H1 (cell line): ENCODE results near the gene JPT1. TPM values are rescaled to one million over a fixed set of nuclear protein-coding genes. Genes with fewer than 3 reads are reported as not detected.

Source experiments
- CTCF ChIA-PET: fragments of 300-600 bp; sonication (Branson Sonifier 250); formaldehyde crosslinking; loops from one replicate; lab custom pipeline; 2021; ENCODE audit not compliant: partially characterized antibody; lab: Charles Lee
- POLR2A ChIA-PET: fragments of 300-600 bp; sonication (Branson Sonifier 250); formaldehyde crosslinking; loops from one replicate; lab custom pipeline; 2021; ENCODE audit warnings: inconsistent platforms; ENCODE audit not compliant: partially characterized antibody; lab: Charles Lee
- DNase-seq, 2 experiments: peaks; one replicate each; pipeline versions ENCODE4 v3.0.0 to v3.0.0-alpha.2; 2010 to 2022; ENCODE audit warnings: low spot score in 2 of 2, low read depth in 1 of 2, mixed read lengths in 1 of 2
- FAIRE-seq: peaks from 2 replicates; lab custom pipeline; 2011; peaks lifted over from hg19 to GRCh38; lab: Jason Lieb, UNC
- H2AFZ ChIP-seq: 2 replicates; pipeline ENCODE4 v1.8.1; 2012; ENCODE audit warnings: low read length, inconsistent platforms
- H2AK5ac ChIP-seq: 2 replicates; pipeline ENCODE4 v1.6.1; 2013; ENCODE audit warnings: low read depth, low read length
- H2BK120ac ChIP-seq: replicated peaks from 2 replicates; pipeline ENCODE3; 2013; ENCODE audit warnings: low read depth, low read length, inconsistent platforms
- H2BK12ac ChIP-seq: 2 replicates; pipeline ENCODE4 v1.6.1; 2013; ENCODE audit warnings: low read depth, low read length
- H2BK15ac ChIP-seq: 2 replicates; pipeline ENCODE4 v1.6.1; 2013; ENCODE audit warnings: low read length
- H2BK20ac ChIP-seq: 2 replicates; pipeline ENCODE4 v1.6.1; 2013; ENCODE audit warnings: low read length
- H2BK5ac ChIP-seq: 2 replicates; pipeline ENCODE4 v1.6.1; 2013; ENCODE audit warnings: low read depth, low read length
- H3K14ac ChIP-seq: 2 replicates; pipeline ENCODE4 v1.6.1; 2013; ENCODE audit warnings: inconsistent platforms; ENCODE audit not compliant: insufficient read length
- H3K18ac ChIP-seq: 2 replicates; pipeline ENCODE4 v1.6.1; 2013; ENCODE audit warnings: low read length; ENCODE audit errors: extremely low read depth
- H3K23ac ChIP-seq: 2 replicates; pipeline ENCODE4 v1.6.1; 2013; ENCODE audit warnings: inconsistent platforms; ENCODE audit not compliant: insufficient read length
- H3K23me2 ChIP-seq: 2 replicates; pipeline ENCODE4 v1.6.1; 2013; ENCODE audit warnings: low read depth, low read length
- H3K27ac ChIP-seq: 2 replicates; pipeline ENCODE4 v1.6.1; 2011; ENCODE audit warnings: low read depth, low read length, inconsistent platforms
- H3K27me3 ChIP-seq, 4 experiments: replicated peaks in 1 of 4; 1 replicate in 1 of 4; 2 replicates in 3 of 4; pipeline versions ENCODE4 v1.6.1 to v1.8.1; 2011 to 2013; ENCODE audit warnings: low read length in 3 of 4, mild to moderate bottlenecking in 3 of 4, inconsistent platforms in 2 of 4, mixed read lengths in 2 of 4, moderate library complexity in 1 of 4; ENCODE audit not compliant: control insufficient read depth in 3 of 4, insufficient read depth in 3 of 4; ENCODE audit errors: extremely low read depth in 1 of 4
- H3K36me3 ChIP-seq, 4 experiments: 2 replicates each; pipeline versions ENCODE4 v1.6.1 to v1.8.1; 2011 to 2013; ENCODE audit warnings: mild to moderate bottlenecking in 4 of 4, low read length in 3 of 4, moderate library complexity in 2 of 4, control low read depth in 1 of 4, inconsistent platforms in 1 of 4; ENCODE audit not compliant: insufficient read depth in 4 of 4, control insufficient read depth in 2 of 4
- H3K4ac ChIP-seq: replicated peaks from 2 replicates; pipeline ENCODE3; 2013; ENCODE audit warnings: low read length, low read depth, mixed read lengths, inconsistent platforms; ENCODE audit not compliant: insufficient read length
- H3K4me1 ChIP-seq, 4 experiments: replicated peaks in 1 of 4; 1 replicate in 1 of 4; 2 replicates in 3 of 4; pipeline versions ENCODE4 v1.6.1 to v1.8.1; 2011 to 2013; ENCODE audit warnings: low read length in 3 of 4, inconsistent platforms in 2 of 4, mixed read lengths in 1 of 4; ENCODE audit not compliant: insufficient read depth in 4 of 4, control insufficient read depth in 3 of 4
- H3K4me2 ChIP-seq, 2 experiments: 2 replicates each; pipeline versions ENCODE4 v1.6.1 to v1.8.1; 2011 to 2013; ENCODE audit warnings: low read depth in 2 of 2, low read length in 2 of 2, control low read depth in 1 of 2, inconsistent platforms in 1 of 2, mild to moderate bottlenecking in 1 of 2; ENCODE audit not compliant: insufficient read depth in 1 of 2
- H3K4me3 ChIP-seq, 4 experiments: fragments of 200-600, 300-600 bp in 1 of 4; sonication (generic), shearing (Covaris generic), sonication (Bioruptor Twin) in 1 of 4; 2 replicates each; pipeline versions ENCODE4 v1.5.1 to v1.8.1; 2011 to 2016; ENCODE audit warnings: low read length in 4 of 4, low read depth in 3 of 4, control low read depth in 2 of 4, inconsistent platforms in 2 of 4, mild to moderate bottlenecking in 2 of 4, mixed read lengths in 1 of 4, moderate library complexity in 1 of 4; ENCODE audit not compliant: insufficient read depth in 2 of 4; ENCODE audit errors: extremely low read depth in 1 of 4
- H3K56ac ChIP-seq: replicated peaks from 2 replicates; pipeline ENCODE3; 2013; ENCODE audit warnings: low read depth, mild to moderate bottlenecking, mixed read lengths, low read length, inconsistent platforms; ENCODE audit not compliant: insufficient read length
- H3K79me1 ChIP-seq: 2 replicates; pipeline ENCODE4 v1.6.1; 2013; ENCODE audit warnings: low read depth, low read length, control low read depth
- H3K79me2 ChIP-seq, 2 experiments: 2 replicates each; pipeline versions ENCODE4 v1.6.1 to v1.8.1; 2012 to 2013; ENCODE audit warnings: low read length in 2 of 2, mild to moderate bottlenecking in 2 of 2, inconsistent platforms in 1 of 2; ENCODE audit not compliant: insufficient read depth in 2 of 2, control insufficient read depth in 1 of 2
- H3K9ac ChIP-seq, 4 experiments: replicated peaks in 1 of 4; 1 replicate in 1 of 4; 2 replicates in 3 of 4; pipeline versions ENCODE4 v1.6.1 to v1.8.1; 2011 to 2013; ENCODE audit warnings: low read depth in 3 of 4, low read length in 3 of 4, control low read depth in 2 of 4, mild to moderate bottlenecking in 2 of 4, moderate library complexity in 2 of 4, inconsistent platforms in 1 of 4; ENCODE audit errors: extremely low read depth in 1 of 4
- H3K9me3 ChIP-seq, 2 experiments: 2 replicates each; pipeline versions ENCODE4 v1.6.1 to v1.8.1; 2012 to 2013; ENCODE audit warnings: mild to moderate bottlenecking in 2 of 2, moderate library complexity in 2 of 2, control low read depth in 1 of 2, inconsistent platforms in 1 of 2, low read depth in 1 of 2, low read length in 1 of 2, mixed read lengths in 1 of 2; ENCODE audit not compliant: insufficient read depth in 2 of 2
- H4K20me1 ChIP-seq, 2 experiments: replicated peaks in 1 of 2; 2 replicates each; pipeline versions ENCODE3 to v1.8.1; 2011 to 2013; ENCODE audit warnings: inconsistent platforms in 2 of 2, low read length in 2 of 2, mild to moderate bottlenecking in 1 of 2; ENCODE audit not compliant: insufficient read depth in 2 of 2, control insufficient read depth in 1 of 2
- H4K5ac ChIP-seq: 2 replicates; pipeline ENCODE4 v1.6.1; 2013; ENCODE audit warnings: low read length, low read depth, mixed read lengths, inconsistent platforms; ENCODE audit not compliant: insufficient read length
- H4K8ac ChIP-seq: 2 replicates; pipeline ENCODE4 v1.8.0; 2013; ENCODE audit warnings: mild to moderate bottlenecking, moderate library complexity, low read length, inconsistent platforms; ENCODE audit not compliant: insufficient read depth; ENCODE audit errors: extremely low read depth
- H4K91ac ChIP-seq: replicated peaks from 2 replicates; pipeline ENCODE3; 2013; ENCODE audit warnings: low read length, mixed read lengths, inconsistent platforms; ENCODE audit not compliant: insufficient read length
- MAFK ChIP-seq: IDR thresholded peaks from 2 replicates; pipeline ENCODE4 v1.6.1; 2012; ENCODE audit warnings: low read depth, mild to moderate bottlenecking, improper control_type of control experiment, low read length
- RAD21 ChIP-seq, 2 experiments: IDR thresholded peaks in 1 of 2; conservative IDR thresholded peaks in 1 of 2; 2 replicates each; pipeline ENCODE4 v1.6.1; 2011; ENCODE audit warnings: low read depth in 2 of 2, low read length in 2 of 2, improper control_type of control experiment in 1 of 2, inconsistent platforms in 1 of 2, mild to moderate bottlenecking in 1 of 2, moderate library complexity in 1 of 2
- SAP30 ChIP-seq: fragments of 300-600 bp; sonication (generic); IDR thresholded peaks from 2 replicates; pipeline ENCODE4 v1.7.1; 2012; ENCODE audit warnings: low read length, moderate library complexity, mild to moderate bottlenecking, inconsistent platforms; ENCODE audit not compliant: insufficient read depth, insufficient replicate concordance
- TAF7 ChIP-seq: optimal IDR thresholded peaks from 2 replicates; pipeline ENCODE3; 2011; ENCODE audit warnings: low read depth, mild to moderate bottlenecking, inconsistent platforms, low read length, moderate library complexity, borderline replicate concordance
- TEAD4 ChIP-seq: IDR thresholded peaks from 2 replicates; pipeline ENCODE4 v1.6.1; 2012; ENCODE audit warnings: low read depth, low read length, inconsistent platforms, mixed read lengths
- WGBS, 2 experiments: shearing (Covaris generic) in 1 of 2; methylation state at CpG; one replicate each; pipeline versions ENCODE4 v1.1.6 to v1.1.7; 2013 to 2015; ENCODE audit warnings: low lambda C conversion rate in 2 of 2, mixed read lengths in 2 of 2, inconsistent platforms in 1 of 2, low coverage in 1 of 2, missing lambda C conversion rate in 1 of 2; ENCODE audit not compliant: insufficient replicate concordance in 2 of 2, insufficient coverage in 1 of 2, insufficient read length in 1 of 2; ENCODE audit errors: extremely low coverage in 1 of 2, missing lambda C conversion rate in 1 of 2; 5-methylcytosine and 5-hydroxymethylcytosine counted together
- polyA plus RNA-seq, 7 experiments: library from polyadenylated mRNA; depleted of rRNA in 3 of 7; stranded (reverse) in 5 of 7; unstranded in 2 of 7; fragments of >200 nt in 5 of 7; fragments of 200-250 nt in 2 of 7; gene quantifications; 1 replicate in 5 of 7; 2 replicates in 1 of 7; 4 replicates in 1 of 7; pipeline versions ENCODE4 v1.2.1 to v1.2.3, GENCODE V29; 2011 to 2013; ENCODE audit warnings: missing spikeins in 2 of 7, mixed read lengths in 2 of 7
- total RNA-seq: library from RNA; stranded (reverse); fragmentation: NEBNext Ultra II Directional; extraction: Animal tissue kit (Norgen Biotek cat#: 25700); gene quantifications from 2 replicates; pipeline ENCODE4 v1.2.1, GENCODE V29; 2021
- TF ChIP-seq, protein P1 (sequence below), 3 experiments: IDR thresholded peaks; 1 replicate in 2 of 3; 2 replicates in 1 of 3; pipeline versions ENCODE4 v1.5.1 to v1.6.1; 2011; ENCODE audit warnings: low read length in 3 of 3, mild to moderate bottlenecking in 3 of 3, inconsistent platforms in 2 of 3, low read depth in 1 of 3, moderate library complexity in 1 of 3; ENCODE audit not compliant: insufficient read depth in 1 of 3; ENCODE audit errors: control extremely low read depth in 1 of 3
- TF ChIP-seq, protein P2 (sequence below): IDR thresholded peaks from 2 replicates; pipeline ENCODE4 v1.6.1; 2012; ENCODE audit warnings: inconsistent platforms

JPT1 gene
- total and polyA plus RNA-seq, 2 of the 8 experiments (the other 6 are each of a cell fraction or from before 2014, with no cell fraction given), result 154 to 369 TPM

DNA sequence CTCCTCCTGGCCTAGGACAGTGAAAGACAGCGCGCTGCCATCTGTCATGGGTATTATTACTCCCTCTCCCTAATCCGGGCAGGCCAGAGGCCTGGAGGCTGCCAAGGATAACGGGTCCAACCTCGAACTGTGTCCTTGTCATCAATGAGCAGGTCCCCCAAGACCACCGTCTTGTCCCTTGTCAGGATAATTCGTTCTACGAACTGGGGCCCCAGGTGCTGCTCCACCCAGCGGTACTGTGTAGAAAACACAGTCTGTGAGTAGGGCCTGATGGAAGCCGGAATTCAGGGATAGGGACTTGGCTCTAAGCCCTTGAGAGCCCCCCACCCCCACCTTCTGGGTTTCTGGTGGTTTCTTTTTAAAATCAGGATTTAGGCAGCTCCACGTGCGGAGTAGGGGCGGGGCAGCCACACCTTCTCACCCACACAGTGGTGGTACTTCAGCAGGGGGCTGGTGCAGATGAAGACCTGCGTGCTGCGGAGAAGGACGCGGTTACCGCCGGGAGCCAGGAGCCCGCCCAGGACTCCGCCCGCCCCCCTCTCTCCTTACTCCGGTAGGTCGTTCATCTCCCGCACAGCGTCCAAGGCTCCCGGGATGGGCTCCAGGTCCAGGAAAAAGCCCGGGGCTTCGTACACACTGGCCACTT, 23.6 kb downstream of the JPT1 start:
- Histone ChIP-seq H2AFZ (no peak overlapping the region), H2AK5ac (no peak overlapping the region), H3K9ac (peak overlapping the region; percentile 45 to 95 (median 80); a peak in 6 of 7 replicates), H3K79me2 (peaks cover 0 to 9% of the 10 kb centered on the region in 2 experiments; a peak in 1 of 4 replicates), H3K4me2 (peak overlapping the region; percentile 46 to 80), H4K91ac (no peak overlapping the region), H2BK20ac (no peak overlapping the region), H3K36me3 (peaks cover 0 to 18% (median 9%) of the 10 kb centered on the region in 4 experiments; a peak in 6 of 8 replicates), H2BK120ac (no peak overlapping the region), H3K4me1 (peaks cover 0 to 8% (median 4%) of the 10 kb centered on the region in 4 experiments; a peak in 5 of 7 replicates), H2BK15ac (no peak overlapping the region), H3K23ac (no peak overlapping the region), H3K27me3 (no peaks in the 10 kb centered on the region), H3K9me3 (no peaks in the 10 kb centered on the region), H3K14ac (no peak overlapping the region), H3K56ac (peak overlapping the region; percentile 42), H4K8ac (peak overlapping the region; percentile 89), H2BK5ac (peak overlapping the region; percentile 75; the same call in 1 of the 2 replicates), H3K27ac (peak overlapping the region; percentile 81), H3K79me1 (no peaks in the 10 kb centered on the region), H4K20me1 (peaks cover 8 to 11% of the 10 kb centered on the region in 2 experiments), H3K18ac (peak overlapping the region; percentile 71), H3K4me3 (peak overlapping the region; percentile 69 to 95 (median 74)), H4K5ac (no peak overlapping the region), H2BK12ac (no peak overlapping the region), H3K4ac (no peak overlapping the region), H3K23me2 (peaks cover 3% of the 10 kb centered on the region; the same call in 1 of the 2 replicates)
- ChIA-PET POLR2A (interaction anchor here (0.6 to 13.9 kb wide), 27 partner anchors 12 to 1433 kb away, joined by 3 to 134 read pairs (median 4); partner anchors contain the start of genes JPT1, SLC16A5, SUMO2 and TMEM94), CTCF (interaction anchor here (0.6 to 12.9 kb wide), 27 partner anchors 9 to 198 kb away, joined by 3 to 239 read pairs (median 5); partner anchors contain the start of genes ARMC7, MIF4GD, MRPS7 and NUP85)
- peak in 1 of 2 experiments; percentile 79 for DNase-seq
- WGBS, 2 experiments, result 17% methylated on average over 18 of the region's 29 CpGs; no CpG with 5 or more reads in 1 of the 2 experiments
- FAIRE-seq, result no peak
- TF ChIP-seq, protein P1, sequence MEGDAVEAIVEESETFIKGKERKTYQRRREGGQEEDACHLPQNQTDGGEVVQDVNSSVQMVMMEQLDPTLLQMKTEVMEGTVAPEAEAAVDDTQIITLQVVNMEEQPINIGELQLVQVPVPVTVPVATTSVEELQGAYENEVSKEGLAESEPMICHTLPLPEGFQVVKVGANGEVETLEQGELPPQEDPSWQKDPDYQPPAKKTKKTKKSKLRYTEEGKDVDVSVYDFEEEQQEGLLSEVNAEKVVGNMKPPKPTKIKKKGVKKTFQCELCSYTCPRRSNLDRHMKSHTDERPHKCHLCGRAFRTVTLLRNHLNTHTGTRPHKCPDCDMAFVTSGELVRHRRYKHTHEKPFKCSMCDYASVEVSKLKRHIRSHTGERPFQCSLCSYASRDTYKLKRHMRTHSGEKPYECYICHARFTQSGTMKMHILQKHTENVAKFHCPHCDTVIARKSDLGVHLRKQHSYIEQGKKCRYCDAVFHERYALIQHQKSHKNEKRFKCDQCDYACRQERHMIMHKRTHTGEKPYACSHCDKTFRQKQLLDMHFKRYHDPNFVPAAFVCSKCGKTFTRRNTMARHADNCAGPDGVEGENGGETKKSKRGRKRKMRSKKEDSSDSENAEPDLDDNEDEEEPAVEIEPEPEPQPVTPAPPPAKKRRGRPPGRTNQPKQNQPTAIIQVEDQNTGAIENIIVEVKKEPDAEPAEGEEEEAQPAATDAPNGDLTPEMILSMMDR (IDR thresholded peaks at IDR 0.05; ENCODE audit: control extremely low read depth in 1 of 3, insufficient read depth in 1 of 3, low read depth in 1 of 3, low read length in 3 of 3), result peak; percentile 67 to 70 (median 68)
- TF ChIP-seq RAD21 (IDR thresholded peaks at IDR 0.05 in 1 of 2, conservative IDR thresholded peaks at IDR 0.05 in 1 of 2; ENCODE audit: low read depth in 2 of 2, low read length in 2 of 2) (peak; percentile 39 to 50; a peak in 3 of 4 replicates), TEAD4 (0 out of 2 replicates have a peak, but pooled peaks have one; percentile 11), TAF7 (no peak), MAFK (no peak), SAP30 (peak; percentile 45)
- TF ChIP-seq, protein P2, sequence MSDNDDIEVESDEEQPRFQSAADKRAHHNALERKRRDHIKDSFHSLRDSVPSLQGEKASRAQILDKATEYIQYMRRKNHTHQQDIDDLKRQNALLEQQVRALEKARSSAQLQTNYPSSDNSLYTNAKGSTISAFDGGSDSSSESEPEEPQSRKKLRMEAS, result peak; percentile 54
